NCI-H146 treated with DMSO at 0.1 percent for 48 hours (cell line): Measurements from ENCODE around the gene DDX27.

Experiments used
- DNase-seq: peaks from one replicate; lab custom pipeline; 2025; ENCODE audit not compliant: unreplicated experiment; lab: John Stamatoyannopoulos, UW

The DDX27 gene

GRCh38 chr20:49247169-49247723 lies 28.0 kb downstream of the DDX27 start:
- no peak for DNase-seq

GRCh38 chr20:49247792-49248191 lies 28.6 kb downstream of the DDX27 start:
- no peak for DNase-seq

- no peak for DNase-seq
Observed at GRCh38 chr20:49248301-49248700, 29.1 kb downstream of the DDX27 start.

GRCh38 chr20:49248879-49249665 lies 29.9 kb downstream of the DDX27 start:
- no peak for DNase-seq

GRCh38 chr20:49252556-49253350 lies 33.5 kb downstream of the DDX27 start:
- DNase-seq, result no peak

- no peak for DNase-seq
Observed at GRCh38 chr20:49256261-49256660, 37.0 kb downstream of the DDX27 start.

GRCh38 chr20:49259284-49259683 lies 40.1 kb downstream of the DDX27 start:
- DNase-seq, result no peak

- no peak for DNase-seq
Observed at GRCh38 chr20:49259799-49260198, 40.6 kb downstream of the DDX27 start.

- DNase-seq, result no peak
Observed at GRCh38 chr20:49260218-49260617, 41.0 kb downstream of the DDX27 start.

GRCh38 chr20:49261173-49261572 lies 42.0 kb downstream of the DDX27 start:
- DNase-seq, result no peak

- DNase-seq, result no peak
Observed at GRCh38 chr20:49262444-49262843, 43.2 kb downstream of the DDX27 start.

- no peak for DNase-seq
Observed at GRCh38 chr20:49267327-49267726, 48.1 kb downstream of the DDX27 start.

GRCh38 chr20:49268600-49269365 lies 49.6 kb downstream of the DDX27 start:
- DNase-seq, result no peak

GRCh38 chr20:49270177-49270576 lies 51.0 kb downstream of the DDX27 start:
- DNase-seq, result no peak

GRCh38 chr20:49270736-49271135 lies 51.5 kb downstream of the DDX27 start:
- no peak for DNase-seq

GRCh38 chr20:49272654-49273053 lies 53.4 kb downstream of the DDX27 start:
- no peak for DNase-seq

GRCh38 chr20:49273696-49274277 lies 54.6 kb downstream of the DDX27 start:
- no peak for DNase-seq

- DNase-seq, result no peak
Observed at GRCh38 chr20:49275216-49275615, 56.0 kb downstream of the DDX27 start.

GRCh38 chr20:49275636-49276035 lies 56.4 kb downstream of the DDX27 start:
- DNase-seq, result no peak

GRCh38 chr20:49276161-49276960 lies 57.1 kb downstream of the DDX27 start:
- peak; percentile 76 for DNase-seq
